ENCODE results near the gene ZNF850. TPM values are rescaled to one million over a fixed set of nuclear protein-coding genes. Genes with fewer than 3 reads are reported as not detected.

ZNF850 gene
- total RNA-seq, 4 donors from 2014 or later, result 1.5 to 3.4 (median 2.3) TPM

GRCh38 chr19:36775768-36776167, 3.2 kb upstream of the ZNF850 start:
- no peak for TF ChIP-seq CTCF (IDR thresholded peaks at IDR 0.05; ENCODE audit: low read depth)

GRCh38 chr19:36773223-36773579, 594 bp upstream of the ZNF850 start:
- no peak for TF ChIP-seq CTCF (IDR thresholded peaks at IDR 0.05; ENCODE audit: low read depth)

GRCh38 chr19:36771261-36772231, 1.1 kb downstream of the ZNF850 start:
- TF ChIP-seq CTCF (IDR thresholded peaks at IDR 0.05; ENCODE audit: low read depth), result no peak

- no peak for TF ChIP-seq CTCF (IDR thresholded peaks at IDR 0.05; ENCODE audit: low read depth)
Observed at GRCh38 chr19:36750066-36750691, 22.4 kb downstream of the ZNF850 start.

GRCh38 chr19:36748431-36749275, 24.0 kb downstream of the ZNF850 start:
- TF ChIP-seq CTCF (IDR thresholded peaks at IDR 0.05; ENCODE audit: low read depth), result no peak

GRCh38 chr19:36747750-36748149, 24.9 kb downstream of the ZNF850 start:
- no peak for TF ChIP-seq CTCF (IDR thresholded peaks at IDR 0.05; ENCODE audit: low read depth)

Measured in subcutaneous adipose tissue (tissue), 4 donors.